CD14-positive monocyte (primary cell): ENCODE results near the gene UROC1. TPM values are rescaled to one million over a fixed set of nuclear protein-coding genes. Genes with fewer than 3 reads are reported as not detected.

Experiments used
- DNase-seq, 3 donors: peaks; one replicate each; pipeline ENCODE4 v3.0.0-alpha.2; 2011 to 2022
- H2AFZ ChIP-seq: 2 replicates; pipeline ENCODE4 v1.6.0; 2012; ENCODE audit warnings: mild to moderate bottlenecking, low read depth, low read length, inconsistent platforms; ENCODE audit not compliant: insufficient read depth, poor library complexity, severe bottlenecking
- H3K27ac ChIP-seq, 2 donors: 1 replicate in 1 of 2; 2 replicates in 1 of 2; pipeline ENCODE4 v1.5.1; 2012 to 2013; ENCODE audit warnings: low read length in 2 of 2, control low read depth in 1 of 2, inconsistent platforms in 1 of 2, low read depth in 1 of 2, mild to moderate bottlenecking in 1 of 2
- H3K27me3 ChIP-seq, 2 donors: one replicate each; pipeline versions ENCODE4 v1.6.0 to v1.6.1; 2011 to 2013; ENCODE audit warnings: low read length in 2 of 2; ENCODE audit not compliant: control insufficient read depth in 2 of 2, insufficient read depth in 2 of 2
- H3K36me3 ChIP-seq, 2 donors: replicated peaks in 1 of 2; 1 replicate in 1 of 2; 2 replicates in 1 of 2; pipeline versions ENCODE4 v1.5.1 to v1.6.1; 2012 to 2013; ENCODE audit warnings: low read length in 2 of 2, control low read depth in 1 of 2, inconsistent platforms in 1 of 2, mild to moderate bottlenecking in 1 of 2; ENCODE audit not compliant: insufficient read depth in 2 of 2, control insufficient read depth in 1 of 2
- H3K4me1 ChIP-seq, 2 donors: 1 replicate in 1 of 2; 2 replicates in 1 of 2; pipeline versions ENCODE4 v1.5.1 to v1.6.1; 2012 to 2013; ENCODE audit warnings: low read length in 2 of 2, control low read depth in 1 of 2, inconsistent platforms in 1 of 2, mild to moderate bottlenecking in 1 of 2, moderate library complexity in 1 of 2; ENCODE audit not compliant: insufficient read depth in 2 of 2, control insufficient read depth in 1 of 2
- H3K4me2 ChIP-seq: replicated peaks from 2 replicates; pipeline ENCODE3; 2012; ENCODE audit warnings: low read length, moderate library complexity, mild to moderate bottlenecking; ENCODE audit not compliant: poor library complexity, severe bottlenecking; ENCODE audit errors: extremely low read depth
- H3K4me3 ChIP-seq, 3 experiments: fragments of 200-600 bp in 1 of 3; sonication (generic) in 1 of 3; replicated peaks in 1 of 3; 1 replicate in 2 of 3; 2 replicates in 1 of 3; pipeline ENCODE4 v1.5.1; 2011 to 2013; ENCODE audit warnings: low read length in 3 of 3, mild to moderate bottlenecking in 3 of 3, control low read depth in 2 of 3, low read depth in 2 of 3, inconsistent platforms in 1 of 3, moderate library complexity in 1 of 3
- H3K79me2 ChIP-seq: 2 replicates; pipeline ENCODE4 v1.6.0; 2012; ENCODE audit warnings: mild to moderate bottlenecking, control low read depth, inconsistent platforms, low read length, moderate library complexity; ENCODE audit not compliant: insufficient read depth
- H3K9ac ChIP-seq: 2 replicates; pipeline ENCODE4 v1.6.0; 2017; ENCODE audit warnings: low read length, mild to moderate bottlenecking; ENCODE audit not compliant: insufficient read depth, poor library complexity, severe bottlenecking
- H3K9me3 ChIP-seq, 2 donors: replicated peaks in 1 of 2; 1 replicate in 1 of 2; 2 replicates in 1 of 2; pipeline versions ENCODE4 v1.5.1 to v1.6.1; 2012 to 2013; ENCODE audit warnings: low read length in 2 of 2, control low read depth in 1 of 2; ENCODE audit not compliant: control insufficient read depth in 1 of 2, insufficient read depth in 1 of 2
- H4K20me1 ChIP-seq: 2 replicates; pipeline ENCODE4 v1.6.0; 2012; ENCODE audit warnings: mild to moderate bottlenecking, low read length, control low read depth, moderate library complexity; ENCODE audit not compliant: insufficient read depth
- H3K27ac Mint-ChIP-seq, 7 donors: one replicate each; pipeline ENCODE4 v1.8.0; 2020; ENCODE audit warnings: mild to moderate bottlenecking in 7 of 7, mixed read lengths in 7 of 7, moderate library complexity in 6 of 7, inconsistent platforms in 2 of 7
- H3K27me3 Mint-ChIP-seq, 3 donors: one replicate each; pipeline ENCODE4 v1.8.0; 2021 to 2022; ENCODE audit warnings: low read depth in 3 of 3, mild to moderate bottlenecking in 3 of 3, mixed read lengths in 3 of 3, moderate library complexity in 3 of 3, inconsistent platforms in 1 of 3
- H3K36me3 Mint-ChIP-seq, 2 donors: one replicate each; pipeline ENCODE4 v1.8.0; 2020; ENCODE audit warnings: mixed read lengths in 2 of 2, inconsistent platforms in 1 of 2, mild to moderate bottlenecking in 1 of 2
- H3K4me1 Mint-ChIP-seq: one replicate; pipeline ENCODE4 v1.8.0; 2020; ENCODE audit warnings: mild to moderate bottlenecking, mixed read lengths
- H3K4me3 Mint-ChIP-seq, 2 donors: one replicate each; pipeline ENCODE4 v1.8.0; 2020; ENCODE audit warnings: mild to moderate bottlenecking in 2 of 2, mixed read lengths in 2 of 2, moderate library complexity in 1 of 2
- H3K9me3 Mint-ChIP-seq, 7 donors: one replicate each; pipeline ENCODE4 v1.8.0; 2020 to 2022; ENCODE audit warnings: mixed read lengths in 7 of 7, mild to moderate bottlenecking in 6 of 7, moderate library complexity in 6 of 7, inconsistent platforms in 2 of 7
- CTCF ChIP-seq: fragments of 200-600 bp; IDR thresholded peaks from one replicate; pipeline ENCODE4 v1.8.0; 2022; ENCODE audit warnings: antibody characterized with exemption, mild to moderate bottlenecking
- WGBS: methylation state at CpG from one replicate; pipeline ENCODE4 v1.1.5; 2013; ENCODE audit warnings: missing lambda C conversion rate; ENCODE audit not compliant: insufficient coverage; 5-methylcytosine and 5-hydroxymethylcytosine counted together
- intact Hi-C, 2 donors: fragments of 100-400 bp; cut with micrococcal nuclease; formaldehyde crosslinking; loops; one replicate each; pipeline versions ENCODE4 v1.15.0 to v1.15.1; 2023
- polyA plus RNA-seq, 3 donors: library from polyadenylated mRNA; depleted of rRNA in 1 of 3; unstranded in 2 of 3; stranded (reverse) in 1 of 3; fragments of 300-500 nt in 2 of 3; fragments of >200 nt in 1 of 3; fragmentation: Illumina TruSeq in 2 of 3; gene quantifications; 1 replicate in 2 of 3; 2 replicates in 1 of 3; pipeline ENCODE4 v1.2.3, GENCODE V29; 2012 to 2021

The UROC1 gene
- polyA plus RNA-seq, 3 donors, result not detected

GRCh38 chr3:126446301-126446700 lies 71.3 kb downstream of the UROC1 start:
- H3K36me3 Mint-ChIP-seq, result peaks cover 66 to 78% of the 10 kb centered on the region in 2 donors
- Histone ChIP-seq H3K9ac (no peak overlapping the region), H3K79me2 (peaks cover 6% of the 10 kb centered on the region), H3K4me3 (no peak overlapping the region), H3K27ac (no peak overlapping the region), H3K36me3 (peaks cover 55 to 86% of the 10 kb centered on the region in 2 donors), H2AFZ (no peak overlapping the region), H3K4me1 (no peaks in the 10 kb centered on the region), H3K9me3 (no peaks in the 10 kb centered on the region), H3K4me2 (no peak overlapping the region), H4K20me1 (peaks cover 75% of the 10 kb centered on the region), H3K27me3 (no peaks in the 10 kb centered on the region)
- no peak overlapping the region for H3K4me3 Mint-ChIP-seq
- 98% methylated on average over 7 of the region's 8 CpGs for WGBS
- H3K27me3 Mint-ChIP-seq, result peaks cover 0 to 2% (median 0%) of the 10 kb centered on the region in 3 donors
- intact Hi-C loops, result no loop called here
- no peak for DNase-seq
- peaks cover 5% of the 10 kb centered on the region for H3K4me1 Mint-ChIP-seq
- TF ChIP-seq CTCF, result no peak
- peaks cover 0 to 3% (median 0%) of the 10 kb centered on the region in 7 donors for H3K9me3 Mint-ChIP-seq
- peak overlapping the region in 2 of 7 donors; percentile 12 to 17 for H3K27ac Mint-ChIP-seq

- Histone ChIP-seq H3K79me2 (no peaks in the 10 kb centered on the region), H3K36me3 (peaks cover 55 to 86% of the 10 kb centered on the region in 2 donors), H3K9ac (no peak overlapping the region), H4K20me1 (peaks cover 68% of the 10 kb centered on the region), H3K4me2 (no peak overlapping the region), H3K9me3 (no peaks in the 10 kb centered on the region), H2AFZ (no peak overlapping the region), H3K4me1 (no peaks in the 10 kb centered on the region), H3K27ac (no peak overlapping the region), H3K27me3 (no peaks in the 10 kb centered on the region), H3K4me3 (no peak overlapping the region)
- 100% methylated on average over 3 of the region's 5 CpGs for WGBS
- intact Hi-C loops, result no loop called here
- TF ChIP-seq CTCF, result no peak
- Mint-ChIP-seq H3K4me3 (no peak overlapping the region), H3K9me3 (peaks cover 0 to 3% (median 0%) of the 10 kb centered on the region in 7 donors), H3K36me3 (peaks cover 64 to 78% of the 10 kb centered on the region in 2 donors), H3K27ac (peak overlapping the region in 3 of 7 donors; percentile 25 to 81 (median 26)), H3K4me1 (peaks cover 5% of the 10 kb centered on the region), H3K27me3 (peaks cover 0 to 2% (median 0%) of the 10 kb centered on the region in 3 donors)
- no peak for DNase-seq
Observed at GRCh38 chr3:126445506-126445905, 72.1 kb downstream of the UROC1 start.
